Thoracic aorta (tissue), 2 donors: ENCODE data around the gene RSPH1. TPM values are rescaled to one million over a fixed set of nuclear protein-coding genes. Genes with fewer than 3 reads are reported as not detected.
A peak's percentile ranks its signal among the peaks of the same experiment; 100 is the strongest.

Experiments
- ATAC-seq: fragments of 150-250 bp; one replicate; pipeline ENCODE4 v1.8.0; 2017; ENCODE audit warnings: low read depth; ENCODE audit not compliant: insufficient number of reproducible peaks, low FRiP score
- DNase-seq: peaks from one replicate; pipeline ENCODE4 v3.0.0-alpha.2; 2020; ENCODE audit warnings: low spot score
- H3K27ac ChIP-seq, 2 donors: fragments of 200-600 bp; sonication (generic); 1 replicate in 1 of 2; 2 replicates in 1 of 2; pipeline ENCODE4 v1.5.1; 2016; ENCODE audit warnings: mild to moderate bottlenecking in 2 of 2, moderate library complexity in 2 of 2
- H3K27me3 ChIP-seq: fragments of 200-600 bp; sonication (generic); replicated peaks from 2 replicates; pipeline ENCODE4 v1.6.0; 2016; ENCODE audit warnings: mild to moderate bottlenecking; ENCODE audit not compliant: insufficient read depth
- H3K36me3 ChIP-seq: fragments of 200-600 bp; sonication (generic); one replicate; pipeline ENCODE4 v1.5.1; 2016
- H3K4me1 ChIP-seq, 2 donors: fragments of 200-600 bp; sonication (generic); 1 replicate in 1 of 2; 2 replicates in 1 of 2; pipeline versions ENCODE4 v1.5.1 to v1.6.0; 2016; ENCODE audit warnings: low read depth in 2 of 2, mild to moderate bottlenecking in 1 of 2; ENCODE audit not compliant: control insufficient read depth in 1 of 2
- H3K4me3 ChIP-seq: fragments of 200-600 bp; sonication (generic); 2 replicates; pipeline ENCODE4 v1.5.1; 2016; ENCODE audit warnings: mild to moderate bottlenecking
- H3K9me3 ChIP-seq: fragments of 200-600 bp; sonication (generic); 2 replicates; pipeline ENCODE4 v1.5.1; 2016
- total RNA-seq, 2 donors: library from RNA; depleted of rRNA; stranded (reverse); fragments of >200 nt; gene quantifications; one replicate each; pipeline versions ENCODE4 v1.1.0 to v1.2.3, GENCODE V29; 2016
- TF ChIP-seq, protein P1 (sequence below): fragments of 200-600 bp; sonication (generic); IDR thresholded peaks from one replicate; pipeline ENCODE4 v1.5.1; 2019; ENCODE audit warnings: antibody characterized with exemption

Gene RSPH1
- total RNA-seq, 2 donors from 2014 or later = 0.27 TPM; not detected in 1

DNA sequence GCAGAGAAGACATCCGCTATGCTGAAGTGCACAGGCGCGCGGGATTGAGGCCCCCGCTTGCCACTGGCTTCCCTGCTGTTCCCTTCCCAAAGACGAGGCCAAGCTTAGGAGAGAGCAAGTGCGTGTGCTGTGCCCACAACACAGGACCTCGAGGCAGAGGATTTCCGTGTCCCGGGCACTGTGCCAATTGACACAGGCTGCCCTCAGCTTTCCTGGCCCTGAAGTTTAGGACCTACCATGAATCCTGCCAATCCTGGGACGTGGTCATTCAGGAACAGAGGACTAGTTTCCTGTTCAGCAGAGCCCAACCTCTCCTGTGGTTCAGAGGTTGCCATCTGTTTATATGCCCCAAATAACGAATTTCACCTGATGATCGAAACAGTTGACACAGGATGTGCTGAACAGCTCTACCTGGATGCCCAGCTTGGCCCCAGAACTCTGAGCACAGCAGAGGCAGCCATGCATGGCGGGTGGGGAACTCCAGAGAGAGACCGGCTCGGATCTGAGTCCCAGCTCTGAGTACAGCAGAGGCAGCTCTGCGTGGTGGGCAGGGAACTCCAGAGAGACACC is 39.7 kb upstream of the RSPH1 start:
- DNase-seq = no peak
- H3K9me3 ChIP-seq = no peaks in the 10 kb centered on the region

DNA sequence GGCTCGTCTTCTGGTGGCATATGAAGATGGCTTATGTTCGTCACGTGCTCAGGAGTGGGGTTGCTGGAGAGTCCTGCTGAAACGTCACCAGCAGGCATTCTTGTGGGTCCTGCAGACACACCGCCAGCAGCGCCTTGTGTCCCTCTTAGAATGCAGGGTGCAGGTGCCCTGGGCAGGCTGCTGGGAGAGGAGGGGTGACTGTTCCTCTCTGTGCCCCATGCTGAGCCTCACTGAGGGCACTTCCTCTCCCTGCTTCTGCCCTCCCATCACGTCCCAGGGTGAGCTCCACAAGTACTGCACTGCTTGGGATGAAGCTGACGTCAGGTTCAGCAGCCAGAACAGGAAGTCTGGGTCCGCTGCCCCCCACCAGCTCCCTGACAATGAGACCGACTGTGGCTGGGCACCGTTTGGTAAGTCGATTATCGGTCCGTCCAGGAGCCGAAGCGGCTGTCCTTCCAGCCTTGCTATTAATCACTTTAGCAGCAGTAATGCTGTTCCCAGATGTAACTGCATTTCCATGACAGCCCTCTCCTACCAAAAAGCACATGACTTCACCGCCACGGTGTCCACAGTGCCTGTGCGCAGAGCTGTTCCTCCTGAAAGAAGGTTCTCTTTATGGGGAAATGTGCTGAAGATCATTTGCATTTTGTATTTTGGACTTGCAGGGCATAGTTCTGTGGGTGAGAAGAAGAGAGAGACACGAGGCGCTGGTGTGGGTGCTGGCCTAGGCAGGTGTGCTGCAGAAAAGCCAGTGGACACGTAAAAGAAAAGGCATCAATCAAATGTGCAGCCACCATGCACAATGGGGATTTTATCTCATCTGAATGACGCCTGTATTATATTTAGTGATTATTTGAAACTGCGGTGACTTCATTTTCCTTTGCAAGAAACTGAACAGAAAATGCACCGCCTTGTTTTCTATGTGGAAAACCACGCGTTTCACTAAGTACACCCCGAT is 38.7 kb upstream of the RSPH1 start:
- TF ChIP-seq, protein P1, sequence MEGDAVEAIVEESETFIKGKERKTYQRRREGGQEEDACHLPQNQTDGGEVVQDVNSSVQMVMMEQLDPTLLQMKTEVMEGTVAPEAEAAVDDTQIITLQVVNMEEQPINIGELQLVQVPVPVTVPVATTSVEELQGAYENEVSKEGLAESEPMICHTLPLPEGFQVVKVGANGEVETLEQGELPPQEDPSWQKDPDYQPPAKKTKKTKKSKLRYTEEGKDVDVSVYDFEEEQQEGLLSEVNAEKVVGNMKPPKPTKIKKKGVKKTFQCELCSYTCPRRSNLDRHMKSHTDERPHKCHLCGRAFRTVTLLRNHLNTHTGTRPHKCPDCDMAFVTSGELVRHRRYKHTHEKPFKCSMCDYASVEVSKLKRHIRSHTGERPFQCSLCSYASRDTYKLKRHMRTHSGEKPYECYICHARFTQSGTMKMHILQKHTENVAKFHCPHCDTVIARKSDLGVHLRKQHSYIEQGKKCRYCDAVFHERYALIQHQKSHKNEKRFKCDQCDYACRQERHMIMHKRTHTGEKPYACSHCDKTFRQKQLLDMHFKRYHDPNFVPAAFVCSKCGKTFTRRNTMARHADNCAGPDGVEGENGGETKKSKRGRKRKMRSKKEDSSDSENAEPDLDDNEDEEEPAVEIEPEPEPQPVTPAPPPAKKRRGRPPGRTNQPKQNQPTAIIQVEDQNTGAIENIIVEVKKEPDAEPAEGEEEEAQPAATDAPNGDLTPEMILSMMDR = no peak
- H3K4me3 ChIP-seq = peak overlapping the region; percentile 27
- ATAC-seq = no peak
- no peaks in the 10 kb centered on the region for H3K9me3 ChIP-seq
- H3K27me3 ChIP-seq = no peaks in the 10 kb centered on the region
- H3K4me1 ChIP-seq = peaks cover 0 to 12% of the 10 kb centered on the region in 2 donors
- DNase-seq = no peak
- no peak overlapping the region for H3K27ac ChIP-seq
- no peaks in the 10 kb centered on the region for H3K36me3 ChIP-seq

More for the DNA sequence above, 39.7 kb upstream of the RSPH1 start:
- ATAC-seq = no peak
- Histone ChIP-seq H3K36me3 (no peaks in the 10 kb centered on the region), H3K4me3 (no peak overlapping the region), H3K27ac (no peak overlapping the region), H3K4me1 (peaks cover 0 to 12% of the 10 kb centered on the region in 2 donors), H3K27me3 (no peaks in the 10 kb centered on the region)
- TF ChIP-seq, protein P1 = no peak

DNA sequence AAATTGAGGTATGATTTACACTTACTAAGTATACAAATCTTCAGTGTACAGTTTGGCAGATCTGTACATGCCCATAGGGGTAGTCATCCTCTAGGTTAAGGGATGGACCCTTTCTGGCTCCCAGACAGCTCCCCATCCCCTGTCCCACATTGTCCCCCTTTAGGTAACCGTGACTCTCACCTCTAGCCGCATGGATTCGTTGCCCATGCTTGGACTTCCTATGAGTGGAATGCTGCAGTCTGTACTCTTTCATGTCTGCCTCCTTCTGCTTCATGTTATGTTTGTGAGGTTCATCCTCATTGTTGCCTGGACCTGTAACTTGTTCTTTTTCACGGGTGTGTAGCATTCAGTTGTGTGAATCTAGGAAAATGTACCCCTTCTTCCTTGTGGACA is 37.9 kb upstream of the RSPH1 start:
- Histone ChIP-seq H3K9me3 (no peaks in the 10 kb centered on the region), H3K27me3 (no peaks in the 10 kb centered on the region), H3K4me3 (peak overlapping the region; percentile 27), H3K4me1 (peaks cover 0 to 12% of the 10 kb centered on the region in 2 donors), H3K27ac (no peak overlapping the region), H3K36me3 (no peaks in the 10 kb centered on the region)
- no peak for DNase-seq
- ATAC-seq = no peak
- TF ChIP-seq, protein P1 = no peak

DNA sequence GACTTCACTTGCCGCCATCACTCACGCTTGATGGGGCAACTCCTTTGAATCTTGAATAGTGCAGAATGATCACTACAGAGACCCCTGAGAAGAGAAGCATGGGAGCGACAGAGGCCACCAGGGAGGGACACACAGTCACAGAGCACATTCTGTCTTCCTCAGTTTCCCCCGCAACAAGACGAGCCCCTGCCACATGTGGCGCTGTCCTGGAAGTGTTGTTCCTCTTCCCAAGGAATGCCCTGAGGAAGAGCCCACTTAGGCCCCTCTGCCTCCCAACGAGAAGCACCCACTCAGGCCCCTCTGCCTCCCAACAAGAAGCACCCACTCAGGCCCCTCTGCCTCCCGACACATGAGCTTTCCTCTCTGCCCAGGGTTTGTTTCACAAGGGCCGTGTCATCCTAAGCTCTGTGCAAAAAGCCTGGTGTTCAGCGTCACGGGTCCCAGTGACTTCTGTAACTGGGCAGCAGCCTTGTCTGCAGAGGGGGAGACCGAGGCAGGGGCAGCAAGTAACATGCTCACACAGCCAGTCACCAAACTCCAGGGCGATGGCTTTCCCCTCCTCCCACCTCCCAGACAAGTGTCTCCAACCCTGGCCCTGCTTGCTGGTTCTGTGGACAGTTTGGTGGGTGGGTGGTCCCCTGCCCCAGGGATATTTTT is 37.4 kb upstream of the RSPH1 start:
- ATAC-seq (no peak), DNase-seq (no peak)
- TF ChIP-seq, protein P1 = no peak
- Histone ChIP-seq H3K9me3 (no peaks in the 10 kb centered on the region), H3K4me1 (peaks cover 0 to 12% of the 10 kb centered on the region in 2 donors), H3K4me3 (peak overlapping the region; percentile 27), H3K36me3 (no peaks in the 10 kb centered on the region), H3K27ac (no peak overlapping the region), H3K27me3 (no peaks in the 10 kb centered on the region)
